Uterus (tissue), 4 donors: ENCODE measurements around the gene CDC42EP2. TPM values are rescaled to one million over a fixed set of nuclear protein-coding genes. Genes with fewer than 3 reads are reported as not detected.

Experiments
- DNase-seq, 2 donors: peaks; one replicate each; pipeline ENCODE4 v3.0.0-alpha.2; 2019 to 2020
- H3K27ac ChIP-seq, 2 donors: fragments of 200-600 bp; sonication (generic); 1 replicate in 1 of 2; 2 replicates in 1 of 2; pipeline ENCODE4 v1.5.1; 2016 to 2018
- H3K27me3 ChIP-seq, 2 donors: fragments of 200-600 bp; sonication (generic); one replicate each; pipeline ENCODE4 v1.5.1; 2018 to 2019; ENCODE audit warnings: control low read depth in 1 of 2
- H3K36me3 ChIP-seq, 2 donors: fragments of 200-600 bp; sonication (generic); one replicate each; pipeline ENCODE4 v1.5.1; 2019; ENCODE audit warnings: control low read depth in 1 of 2
- H3K4me1 ChIP-seq, 2 donors: fragments of 200-600 bp; sonication (generic); one replicate each; pipeline ENCODE4 v1.5.1; 2018 to 2019; ENCODE audit warnings: control low read depth in 1 of 2
- H3K4me3 ChIP-seq, 2 donors: fragments of 200-600 bp; sonication (generic); 1 replicate in 1 of 2; 2 replicates in 1 of 2; pipeline ENCODE4 v1.5.1; 2018 to 2019; ENCODE audit warnings: mild to moderate bottlenecking in 1 of 2
- H3K9me3 ChIP-seq, 2 donors: fragments of 200-600 bp; sonication (generic); one replicate each; pipeline ENCODE4 v1.5.1; 2019; ENCODE audit warnings: control low read depth in 1 of 2
- CTCF ChIP-seq, 4 experiments: fragments of 200-600 bp in 2 of 4; fragments of 450-650 bp in 2 of 4; sonication (generic) in 2 of 4; IDR thresholded peaks; one replicate each; pipeline ENCODE4 v1.5.1; 2016 to 2019; ENCODE audit warnings: antibody characterized with exemption in 4 of 4, mild to moderate bottlenecking in 2 of 4, moderate library complexity in 1 of 4
- POLR2A ChIP-seq, 2 donors: fragments of 450-650 bp; IDR thresholded peaks; one replicate each; pipeline ENCODE4 v1.6.1; 2016; ENCODE audit warnings: antibody characterized with exemption in 2 of 2, mild to moderate bottlenecking in 1 of 2, moderate library complexity in 1 of 2
- intact Hi-C: fragments of 100-400 bp; cut with DNase I; formaldehyde crosslinking; loops from one replicate; pipeline ENCODE4 v1.15.1; 2023; ENCODE audit warnings: low total_unique reads
- total RNA-seq, 4 donors: library from RNA; depleted of rRNA in 3 of 4; stranded (reverse); fragments of >200 nt in 3 of 4; gene quantifications; one replicate each; pipeline versions ENCODE4 v1.1.0 to v1.2.4, GENCODE V29; 2014 to 2023
- donor health status: DM: yes; HTN: yes; CAD: no.

Gene CDC42EP2
- total RNA-seq, 4 donors from 2014 or later = 9.7 to 65.3 (median 33.2) TPM

GRCh38 chr11:65301491-65302329, 13.0 kb upstream of the CDC42EP2 start:
- Histone ChIP-seq H3K4me3 (no peak overlapping the region), H3K4me1 (peaks cover 0 to 33% of the 10 kb centered on the region in 2 donors), H3K36me3 (no peaks in the 10 kb centered on the region), H3K27me3 (no peaks in the 10 kb centered on the region), H3K9me3 (no peaks in the 10 kb centered on the region), H3K27ac (peak overlapping the region; percentile 58 to 91)
- intact Hi-C loops = no loop called here
- TF ChIP-seq POLR2A (IDR thresholded peaks at IDR 0.05) (no peak), CTCF (IDR thresholded peaks at IDR 0.05) (no peak)
- DNase-seq = peak in 1 of 2 donors; percentile 67

DNA sequence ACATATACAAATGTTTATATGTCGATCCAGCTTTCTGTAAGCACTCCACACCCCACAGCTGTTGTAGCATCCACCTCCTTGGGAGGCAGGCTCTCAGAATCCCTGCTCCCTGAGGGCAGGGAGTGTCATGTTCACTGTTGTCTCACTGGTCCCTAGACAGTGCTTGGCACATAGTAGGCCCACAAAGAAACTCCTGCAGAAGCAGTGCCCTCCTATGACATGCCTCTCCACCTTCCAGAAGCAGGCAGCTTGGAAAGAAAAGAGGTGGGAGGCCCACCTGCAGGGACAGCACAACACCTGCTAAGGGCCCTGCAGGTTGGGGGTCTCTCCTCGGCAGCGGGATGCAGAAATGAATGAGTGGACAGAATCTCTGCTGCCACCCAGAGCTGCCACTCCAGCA, 11.1 kb upstream of the CDC42EP2 start:
- Histone ChIP-seq H3K27me3 (no peaks in the 10 kb centered on the region), H3K4me1 (peaks cover 0 to 19% of the 10 kb centered on the region in 2 donors), H3K9me3 (no peaks in the 10 kb centered on the region), H3K27ac (no peak overlapping the region), H3K4me3 (no peak overlapping the region), H3K36me3 (no peaks in the 10 kb centered on the region)
- DNase-seq = no peak
- intact Hi-C loops = no loop called here
- TF ChIP-seq CTCF (IDR thresholded peaks at IDR 0.05) = no peak
- TF ChIP-seq POLR2A (IDR thresholded peaks at IDR 0.05) = no peak

DNA sequence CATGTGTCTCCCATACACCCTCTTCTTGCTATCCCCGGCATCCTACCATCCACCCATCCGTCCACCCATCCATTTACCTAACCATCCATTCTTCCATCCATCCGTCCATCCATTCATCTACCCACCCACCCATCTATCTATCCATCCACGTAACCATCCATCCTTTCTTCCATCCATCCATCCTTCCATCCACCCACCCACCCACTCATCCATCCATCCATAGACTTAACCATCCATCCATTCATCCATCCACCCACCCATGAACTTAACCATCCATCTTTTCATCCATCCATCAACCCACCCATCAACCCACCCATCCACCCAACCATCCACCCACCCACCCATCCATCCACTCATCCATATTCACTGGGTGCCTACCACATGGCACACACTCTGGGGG, 10.6 kb upstream of the CDC42EP2 start:
- peaks cover 0 to 17% of the 10 kb centered on the region in 2 donors for H3K4me1 ChIP-seq
- H3K9me3 ChIP-seq = no peaks in the 10 kb centered on the region
- H3K27ac ChIP-seq = no peak overlapping the region
- H3K4me3 ChIP-seq = no peak overlapping the region
- TF ChIP-seq POLR2A (IDR thresholded peaks at IDR 0.05) (no peak), CTCF (IDR thresholded peaks at IDR 0.05) (no peak)
- intact Hi-C loops = no loop called here
- DNase-seq = no peak
- H3K36me3 ChIP-seq = no peaks in the 10 kb centered on the region
- no peaks in the 10 kb centered on the region for H3K27me3 ChIP-seq

GRCh38 chr11:65304613-65305012, 10.1 kb upstream of the CDC42EP2 start:
- intact Hi-C loops = no loop called here
- Histone ChIP-seq H3K9me3 (no peaks in the 10 kb centered on the region), H3K27ac (no peak overlapping the region), H3K4me1 (peaks cover 0 to 12% of the 10 kb centered on the region in 2 donors), H3K4me3 (no peak overlapping the region), H3K36me3 (no peaks in the 10 kb centered on the region), H3K27me3 (no peaks in the 10 kb centered on the region)
- DNase-seq = no peak
- TF ChIP-seq POLR2A (IDR thresholded peaks at IDR 0.05) (no peak), CTCF (IDR thresholded peaks at IDR 0.05) (no peak)

- H3K9me3 ChIP-seq = no peaks in the 10 kb centered on the region
- peaks cover 0 to 11% of the 10 kb centered on the region in 2 donors for H3K4me1 ChIP-seq
- H3K27me3 ChIP-seq = no peaks in the 10 kb centered on the region
- intact Hi-C loops = no loop called here
- no peak overlapping the region for H3K4me3 ChIP-seq
- DNase-seq = no peak
- H3K27ac ChIP-seq = peak overlapping the region in 1 of 2 donors; percentile 12
- no peaks in the 10 kb centered on the region for H3K36me3 ChIP-seq
- TF ChIP-seq POLR2A (IDR thresholded peaks at IDR 0.05) (no peak), CTCF (IDR thresholded peaks at IDR 0.05) (no peak)
Observed at GRCh38 chr11:65305501-65306268, 9.0 kb upstream of the CDC42EP2 start.
